T follicular helper cell (primary cell): ENCODE measurements around the gene CSK.

ENCODE experiments used
- DNase-seq: peaks from one replicate; pipeline ENCODE4 v3.0.0-alpha.2; 2020; ENCODE audit warnings: low read depth

CSK gene

DNA sequence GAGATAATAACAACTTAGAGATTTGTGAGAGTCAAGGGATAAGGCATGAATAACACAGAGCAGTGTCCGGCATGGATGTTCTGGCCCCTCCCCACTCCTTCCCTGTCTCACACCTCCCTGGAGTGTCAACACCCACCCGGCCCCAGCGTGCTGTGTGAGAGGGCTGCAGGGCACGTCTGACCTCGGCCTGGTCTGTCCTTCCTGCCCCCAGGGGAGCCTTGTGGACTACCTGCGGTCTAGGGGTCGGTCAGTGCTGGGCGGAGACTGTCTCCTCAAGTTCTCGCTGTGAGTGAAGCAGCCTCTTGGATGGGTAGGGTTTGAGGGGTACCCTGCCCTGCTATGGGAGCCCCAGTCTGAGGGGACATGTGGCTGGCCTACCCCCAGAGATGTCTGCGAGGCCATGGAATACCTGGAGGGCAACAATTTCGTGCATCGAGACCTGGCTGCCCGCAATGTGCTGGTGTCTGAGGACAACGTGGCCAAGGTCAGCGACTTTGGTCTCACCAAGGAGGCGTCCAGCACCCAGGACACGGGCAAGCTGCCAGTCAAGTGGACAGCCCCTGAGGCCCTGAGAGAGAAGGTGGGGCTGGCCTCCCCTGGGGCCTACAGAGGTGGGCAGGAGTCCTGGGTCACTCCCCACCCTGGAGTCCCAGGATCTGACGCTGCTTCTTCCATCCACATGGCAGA lies 19.6 kb downstream of the CSK start:
- no peak for DNase-seq

DNA sequence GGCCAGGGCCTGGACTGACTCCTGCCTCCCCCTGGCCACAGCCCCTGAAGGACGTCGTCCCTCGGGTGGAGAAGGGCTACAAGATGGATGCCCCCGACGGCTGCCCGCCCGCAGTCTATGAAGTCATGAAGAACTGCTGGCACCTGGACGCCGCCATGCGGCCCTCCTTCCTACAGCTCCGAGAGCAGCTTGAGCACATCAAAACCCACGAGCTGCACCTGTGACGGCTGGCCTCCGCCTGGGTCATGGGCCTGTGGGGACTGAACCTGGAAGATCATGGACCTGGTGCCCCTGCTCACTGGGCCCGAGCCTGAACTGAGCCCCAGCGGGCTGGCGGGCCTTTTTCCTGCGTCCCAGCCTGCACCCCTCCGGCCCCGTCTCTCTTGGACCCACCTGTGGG lies 20.4 kb downstream of the CSK start:
- no peak for DNase-seq

DNA sequence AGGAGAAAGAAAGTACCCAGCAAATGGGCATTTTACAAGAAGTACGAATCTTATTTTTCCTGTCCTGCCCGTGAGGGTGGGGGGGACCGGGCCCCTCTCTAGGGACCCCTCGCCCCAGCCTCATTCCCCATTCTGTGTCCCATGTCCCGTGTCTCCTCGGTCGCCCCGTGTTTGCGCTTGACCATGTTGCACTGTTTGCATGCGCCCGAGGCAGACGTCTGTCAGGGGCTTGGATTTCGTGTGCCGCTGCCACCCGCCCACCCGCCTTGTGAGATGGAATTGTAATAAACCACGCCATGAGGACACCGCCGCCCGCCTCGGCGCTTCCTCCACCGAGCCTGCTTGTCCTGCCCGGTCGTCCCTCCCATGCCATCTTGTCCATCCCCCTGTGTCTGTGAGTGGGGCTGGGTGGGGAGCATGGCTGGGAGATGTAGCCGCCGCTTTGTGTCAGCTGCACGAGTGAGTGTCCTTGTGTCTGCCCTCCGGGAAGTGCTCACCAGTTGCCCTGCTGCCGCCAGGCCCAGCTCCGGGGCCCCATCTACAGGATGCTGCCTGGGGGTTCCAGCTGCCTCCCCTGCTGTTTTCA lies 21.1 kb downstream of the CSK start:
- no peak for DNase-seq

DNA sequence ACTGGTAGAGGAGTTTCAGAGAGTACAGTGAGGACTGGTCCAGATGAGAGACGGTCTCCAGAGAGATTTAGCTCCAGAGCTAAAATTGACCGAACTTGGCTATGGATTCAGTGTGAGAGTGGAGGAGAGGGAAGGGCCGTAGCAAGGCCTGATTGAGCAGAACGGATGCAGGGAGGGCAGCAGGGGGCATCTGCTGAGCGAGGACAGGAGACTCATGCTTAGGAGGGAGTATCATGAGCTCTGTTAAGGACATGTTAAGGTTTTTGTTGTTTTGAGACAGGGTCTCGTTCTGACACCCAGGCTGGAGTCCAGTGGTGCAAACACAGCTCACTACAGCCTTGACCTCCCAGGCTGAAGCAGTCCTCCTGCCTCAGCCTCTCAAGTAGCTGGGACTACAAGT lies 23.1 kb downstream of the CSK start:
- DNase-seq: no peak

DNA sequence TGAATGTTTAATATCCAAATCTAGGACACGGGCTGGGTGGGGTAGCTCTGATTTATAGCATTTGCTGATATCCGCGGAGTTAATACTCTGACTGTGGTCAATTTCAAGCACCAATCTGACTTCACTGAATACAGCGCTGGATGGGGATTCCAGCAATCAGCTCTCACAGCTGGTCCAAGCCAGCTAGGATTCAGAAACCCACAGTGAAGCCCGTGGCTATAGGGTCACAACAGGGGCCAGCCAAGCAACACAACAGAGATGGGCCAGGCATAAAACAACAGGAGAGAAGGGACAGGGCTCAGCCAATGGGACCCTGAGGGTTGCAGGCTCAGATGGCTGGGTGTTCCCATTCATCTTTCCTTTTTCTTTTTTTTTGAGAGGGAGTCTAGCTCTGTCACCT lies 25.4 kb downstream of the CSK start:
- DNase-seq: no peak

DNA sequence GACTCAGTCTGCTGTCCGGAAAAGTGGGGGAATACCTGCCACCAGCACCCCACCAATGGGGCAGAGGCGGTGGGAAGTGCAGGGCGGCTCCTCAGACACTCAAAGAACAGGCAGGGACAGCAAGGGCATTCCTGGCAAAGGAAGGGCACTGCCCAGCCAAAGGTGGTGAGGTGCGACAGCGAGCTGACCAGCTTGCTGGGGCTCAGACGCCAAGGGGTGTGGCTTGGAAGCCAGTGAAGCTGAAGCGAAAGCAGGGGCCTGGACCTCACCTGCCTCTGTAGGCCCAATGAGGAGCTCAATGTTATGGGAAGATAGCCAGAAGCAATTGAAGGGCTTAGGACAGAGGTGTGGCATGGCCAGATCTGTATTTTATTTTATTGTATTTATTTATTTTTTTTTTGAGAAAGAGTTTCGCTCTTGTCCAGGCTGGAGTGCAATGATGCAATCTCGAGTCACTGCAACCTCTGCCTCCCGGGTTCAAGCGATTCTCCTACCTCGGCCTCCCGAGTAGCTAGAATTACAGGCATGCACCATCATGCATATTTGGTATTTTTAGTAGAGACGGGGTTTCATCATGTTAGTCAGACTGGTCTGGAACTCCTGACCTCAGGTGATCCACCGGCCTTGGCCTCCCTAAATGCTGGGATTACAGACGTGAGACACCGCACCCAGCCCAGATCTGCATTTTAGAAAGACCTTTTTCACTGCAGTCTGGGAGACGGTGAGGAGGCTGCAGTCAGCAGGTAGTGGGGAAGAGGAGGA lies 26.4 kb downstream of the CSK start:
- DNase-seq: no peak

DNA sequence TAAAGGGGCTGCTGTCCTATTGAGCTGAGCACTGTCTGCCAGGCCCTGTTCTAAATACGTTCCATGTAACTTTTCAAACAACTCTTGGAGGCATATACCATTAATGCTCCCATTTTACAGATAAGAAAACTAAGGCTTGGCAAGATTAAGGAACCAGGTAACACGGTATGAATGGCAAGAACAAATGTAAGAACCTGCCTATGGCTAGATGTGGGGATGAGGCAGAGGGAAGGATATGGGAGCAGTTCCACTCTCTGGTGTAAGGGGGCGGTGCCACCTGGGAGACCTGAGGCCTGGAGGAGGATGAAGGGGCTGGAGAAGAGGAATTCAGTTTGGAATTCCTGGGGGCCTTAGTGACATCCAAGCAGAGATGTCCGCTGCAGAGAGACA lies 27.0 kb downstream of the CSK start:
- no peak for DNase-seq

DNA sequence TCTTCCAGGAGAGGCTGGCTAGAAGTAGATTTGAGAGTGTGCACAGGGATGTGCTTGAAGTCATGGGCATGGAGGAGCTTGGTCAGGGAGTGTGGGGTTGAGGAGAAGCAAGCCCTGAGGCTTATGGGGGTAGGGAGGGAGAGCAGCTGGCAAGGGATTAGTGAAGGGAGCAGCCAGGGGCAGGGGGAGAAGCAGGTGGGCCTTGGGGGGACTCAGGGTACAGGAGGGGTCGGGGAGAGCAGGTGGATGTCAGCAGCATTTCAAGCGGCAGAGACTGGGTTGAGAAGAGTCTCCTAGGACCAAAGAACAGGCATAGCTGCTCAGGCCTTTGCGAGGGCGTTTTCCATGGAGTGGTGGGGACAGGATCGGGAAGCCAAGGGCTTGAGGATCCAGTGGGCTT lies 27.4 kb downstream of the CSK start:
- no peak for DNase-seq

DNA sequence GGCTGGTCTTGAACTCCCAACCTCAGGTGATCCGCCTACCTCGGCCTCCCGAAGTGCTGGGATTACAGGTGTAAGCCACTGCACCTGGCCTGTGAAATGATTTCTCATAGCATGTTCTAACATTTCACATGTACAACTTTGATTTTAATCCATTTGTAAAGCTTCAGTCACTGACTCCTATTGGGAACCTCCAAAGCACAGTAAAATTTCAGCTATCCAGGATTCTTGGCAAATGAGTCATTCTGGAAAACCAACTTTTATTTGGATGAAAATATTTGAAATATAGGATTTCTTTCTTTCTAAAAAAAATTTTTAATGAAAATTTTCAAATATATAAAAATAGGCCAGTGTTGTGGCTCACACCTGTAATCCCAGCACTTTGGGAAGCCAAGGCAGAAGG lies 28.1 kb downstream of the CSK start:
- no peak for DNase-seq

DNA sequence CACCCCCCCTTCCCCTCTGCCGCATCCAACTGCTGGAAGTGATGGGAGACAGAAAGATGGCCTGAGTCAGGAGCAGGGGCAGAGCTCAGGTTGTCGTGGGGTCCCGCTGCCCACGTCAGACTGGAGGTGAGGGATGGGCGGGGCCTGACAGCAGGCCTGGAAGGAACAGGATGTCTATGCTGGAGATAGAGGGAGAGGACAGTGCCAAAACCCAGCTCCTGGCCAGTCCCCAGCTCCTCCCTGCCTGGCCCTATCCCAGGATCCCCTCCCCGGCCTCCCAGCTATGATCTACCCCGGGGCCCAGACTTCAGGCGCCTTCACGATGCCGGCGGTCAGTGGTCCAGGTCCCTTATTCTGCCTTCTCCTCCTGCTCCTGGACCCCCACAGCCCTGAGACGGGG lies 30.7 kb downstream of the CSK start, which contains the start of gene LMAN1L:
Gene LMAN1L, plus strand, starts transcription at position 303 of the 400 bp plus-strand sequence. Its CDS starts 20 bp downstream, at position 323.
- no peak for DNase-seq

DNA sequence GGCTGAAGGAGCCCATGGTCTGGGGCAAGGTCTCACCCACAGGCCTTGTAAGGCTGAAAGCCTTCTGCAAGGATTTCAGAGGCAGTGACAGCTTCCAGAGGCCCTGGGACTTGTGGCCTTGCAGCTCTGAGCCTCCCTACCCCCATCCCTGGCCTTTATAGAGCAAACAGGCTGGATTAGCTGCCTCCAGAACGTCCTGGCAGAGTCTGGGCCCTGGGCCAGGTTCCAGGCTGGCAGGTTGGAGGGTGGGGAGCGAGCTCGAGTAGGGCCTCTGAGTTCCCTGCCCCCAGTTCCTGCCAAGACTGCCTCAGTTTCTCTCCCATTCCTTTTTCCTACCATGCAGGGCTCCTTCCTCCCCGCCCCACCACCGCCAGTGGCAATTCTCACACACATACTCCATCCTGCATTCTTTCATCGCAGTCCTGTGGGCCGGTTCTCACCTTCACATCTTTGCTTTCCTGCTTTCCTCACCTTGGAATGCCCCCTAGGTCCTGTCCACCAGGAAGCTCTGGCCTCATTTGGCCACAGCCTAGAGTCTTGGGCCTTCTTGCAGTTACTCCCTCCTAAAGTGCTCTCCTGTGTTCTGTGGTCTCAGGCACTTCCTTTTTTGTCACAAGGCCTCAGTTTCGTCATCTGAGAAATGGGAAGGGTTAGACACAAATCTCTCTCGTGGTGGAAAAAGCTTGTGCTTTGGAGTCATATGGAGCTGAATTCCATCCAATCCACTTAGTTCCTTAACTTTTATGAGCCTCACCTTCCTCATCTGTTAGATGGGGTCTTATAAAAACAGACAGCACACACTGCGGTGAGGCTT lies 33.4 kb downstream of the CSK start:
- DNase-seq: no peak

DNA sequence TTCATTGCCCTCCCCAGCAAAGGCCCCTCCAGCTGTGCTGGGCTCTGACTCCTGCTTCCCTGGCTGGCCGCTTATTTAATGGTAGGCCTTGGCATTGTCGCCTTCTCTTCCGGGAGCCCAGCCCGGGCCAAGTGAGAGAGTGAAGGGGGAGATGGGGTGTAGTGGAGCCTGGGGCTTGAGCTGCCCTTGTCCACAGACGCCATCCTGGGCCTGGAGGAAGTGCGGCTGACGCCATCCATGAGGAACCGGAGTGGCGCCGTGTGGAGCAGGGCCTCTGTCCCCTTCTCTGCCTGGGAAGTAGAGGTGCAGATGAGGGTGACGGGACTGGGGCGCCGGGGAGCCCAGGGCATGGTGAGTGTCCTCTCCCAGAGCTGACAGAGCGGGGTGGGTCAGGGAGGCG lies 34.1 kb downstream of the CSK start:
- no peak for DNase-seq

DNA sequence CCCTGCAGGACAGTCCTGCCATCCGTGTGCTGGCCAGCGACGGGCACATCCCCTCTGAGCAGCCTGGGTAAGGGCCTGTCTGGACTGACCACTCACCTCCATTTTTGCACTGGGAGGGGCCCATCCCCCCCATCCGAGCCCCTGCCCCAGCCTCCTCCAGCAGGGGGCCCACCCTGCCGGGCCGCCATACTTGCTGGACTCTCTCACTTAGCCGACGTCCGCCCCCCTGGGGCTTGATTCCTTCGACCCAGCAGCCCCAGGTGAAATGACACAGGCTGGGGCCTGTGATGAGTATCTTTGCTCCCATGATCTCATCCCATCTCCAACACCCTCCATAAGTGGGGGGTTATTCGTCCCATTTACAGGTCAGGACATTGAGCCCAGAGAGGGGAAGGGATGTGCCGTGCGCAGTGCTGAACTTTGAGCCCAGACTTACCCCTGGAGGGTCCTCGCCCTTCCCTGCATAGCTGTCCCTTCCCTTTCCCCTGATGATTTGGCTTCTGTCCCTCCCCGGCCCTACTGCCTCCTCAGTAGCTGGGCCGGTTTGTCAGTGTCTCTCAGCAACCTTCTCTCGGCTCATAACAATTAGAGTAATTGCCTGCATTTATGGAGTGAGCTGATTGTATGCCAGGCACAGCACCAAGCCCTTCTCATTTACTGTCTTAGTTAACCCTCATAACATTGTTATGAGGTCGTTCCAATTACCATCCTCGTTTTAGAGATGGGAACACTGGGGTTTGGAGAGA lies 34.9 kb downstream of the CSK start:
- DNase-seq: no peak

DNA sequence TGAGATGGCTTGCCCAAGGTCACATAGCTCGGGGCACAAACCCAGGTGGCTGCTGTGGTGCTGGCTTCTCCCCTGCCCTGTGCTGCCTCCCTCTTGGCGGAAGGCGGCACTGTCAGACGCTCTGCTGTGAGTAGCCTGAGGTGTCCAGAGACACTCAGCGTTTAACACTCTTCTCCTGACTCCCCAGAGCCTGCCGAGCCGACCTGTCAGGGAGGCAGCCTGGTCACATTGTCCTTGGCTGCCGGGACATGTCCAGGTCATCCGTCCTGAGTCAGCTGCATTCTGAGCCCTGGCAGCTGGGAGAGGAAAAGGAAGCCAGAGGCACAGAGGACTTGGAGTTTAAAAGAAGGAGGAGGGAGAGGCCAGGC lies 35.5 kb downstream of the CSK start:
- no peak for DNase-seq

DNA sequence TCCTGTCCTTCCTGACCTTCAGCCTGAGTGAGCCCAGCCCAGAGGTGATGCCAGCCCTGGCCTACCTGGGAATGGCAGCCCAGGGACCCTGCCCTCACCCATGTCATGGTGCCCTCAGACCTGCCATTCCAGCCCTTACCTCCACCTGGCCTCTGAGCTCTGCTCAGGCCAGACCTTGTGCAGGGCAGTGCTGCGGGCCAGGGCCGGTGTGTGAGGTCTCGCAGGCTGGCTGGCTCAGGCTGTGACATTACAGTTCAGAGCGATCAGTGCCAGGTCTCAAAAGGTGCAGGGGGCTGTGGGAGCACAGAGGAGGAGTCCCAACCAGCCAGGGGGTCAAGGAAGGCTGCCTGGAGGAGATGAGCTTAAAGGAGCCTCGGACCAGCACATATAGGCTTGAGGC lies 38.2 kb downstream of the CSK start:
- DNase-seq: no peak

DNA sequence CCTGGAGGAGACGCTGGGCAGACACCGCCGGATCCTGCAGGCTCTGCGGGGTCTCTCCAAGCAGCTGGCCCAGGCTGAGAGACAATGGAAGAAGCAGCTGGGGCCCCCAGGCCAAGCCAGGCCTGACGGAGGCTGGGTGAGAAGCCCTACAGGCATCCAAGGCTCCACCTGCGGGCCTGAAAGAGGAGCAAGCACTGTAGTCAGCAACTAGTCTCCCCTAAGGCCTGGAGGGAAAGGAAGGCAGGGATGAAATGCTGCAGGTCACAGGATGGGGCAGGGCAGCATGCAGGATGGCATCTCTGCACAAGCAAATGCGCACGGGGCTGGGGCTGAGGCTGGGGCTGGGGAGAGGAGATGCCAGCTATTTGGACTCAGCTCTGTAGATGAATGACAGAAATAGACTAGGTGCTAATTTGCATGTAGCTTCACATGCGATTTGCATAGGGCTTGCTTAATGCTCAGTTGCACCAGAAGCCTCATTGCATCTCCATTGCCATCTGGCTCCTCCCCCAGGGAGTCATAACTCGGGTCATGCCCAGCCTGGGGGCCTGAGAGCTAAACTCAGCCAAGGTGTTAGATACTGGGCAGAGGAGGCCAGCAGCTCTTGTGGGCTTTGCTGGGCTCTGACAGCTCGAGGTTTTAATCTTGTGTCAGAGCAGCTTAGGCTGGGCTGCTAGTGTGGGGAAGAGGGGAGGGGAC lies 39.4 kb downstream of the CSK start:
- DNase-seq: no peak

DNA sequence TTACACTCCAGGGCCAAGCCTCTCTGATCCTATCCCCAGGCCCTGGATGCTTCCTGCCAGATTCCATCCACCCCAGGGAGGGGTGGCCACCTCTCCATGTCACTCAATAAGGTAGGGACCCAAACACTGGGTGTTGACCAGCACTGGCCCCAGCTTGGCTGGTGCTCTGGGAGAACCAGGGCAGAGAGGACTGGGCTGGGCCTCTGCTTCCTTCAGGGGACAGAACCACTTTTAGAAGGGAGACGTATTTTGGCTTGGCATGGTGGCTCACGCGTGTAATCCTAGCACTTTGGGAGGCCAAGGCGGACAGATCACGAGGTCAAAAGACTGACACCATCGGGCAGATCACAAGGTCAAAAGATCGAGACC lies 39.9 kb downstream of the CSK start:
- DNase-seq: no peak

DNA sequence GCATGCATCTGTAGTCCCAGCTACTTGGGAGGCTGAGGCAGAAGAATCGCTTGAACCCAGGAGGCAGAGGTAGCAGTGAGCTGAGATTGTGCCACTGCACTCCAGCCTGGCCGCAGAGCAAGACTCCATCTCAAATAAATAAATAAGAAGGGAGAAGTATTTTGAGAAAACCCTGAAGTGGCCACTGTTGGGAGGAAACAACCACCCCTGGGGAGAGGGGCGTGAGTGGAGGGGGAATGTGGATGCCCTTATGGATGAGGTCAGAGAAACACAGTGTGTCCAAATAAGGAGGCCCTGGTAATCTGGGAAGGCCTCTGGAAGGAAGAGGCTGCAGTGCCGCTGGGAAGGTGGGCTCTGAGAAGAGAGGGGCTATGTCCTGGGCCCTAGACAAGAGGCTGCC lies 40.4 kb downstream of the CSK start:
- no peak for DNase-seq

DNA sequence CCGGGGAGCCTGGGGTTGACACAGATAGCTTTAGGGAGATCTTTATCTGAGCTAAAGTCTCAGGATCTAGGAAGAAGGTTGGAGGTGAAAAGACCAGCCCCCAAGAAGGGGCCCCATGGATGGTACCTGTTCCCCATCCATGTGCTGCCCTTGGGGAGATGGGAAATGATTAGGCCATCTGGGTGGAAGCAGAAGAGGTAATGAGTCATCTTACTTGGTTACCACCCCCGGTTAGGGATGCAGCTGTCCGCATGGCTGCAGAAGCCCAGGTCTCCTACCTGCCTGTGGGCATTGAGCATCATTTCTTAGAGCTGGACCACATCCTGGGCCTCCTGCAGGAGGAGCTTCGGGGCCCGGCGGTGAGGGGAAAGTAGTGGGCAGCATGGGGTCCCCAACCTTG lies 41.4 kb downstream of the CSK start:
- no peak for DNase-seq

DNA sequence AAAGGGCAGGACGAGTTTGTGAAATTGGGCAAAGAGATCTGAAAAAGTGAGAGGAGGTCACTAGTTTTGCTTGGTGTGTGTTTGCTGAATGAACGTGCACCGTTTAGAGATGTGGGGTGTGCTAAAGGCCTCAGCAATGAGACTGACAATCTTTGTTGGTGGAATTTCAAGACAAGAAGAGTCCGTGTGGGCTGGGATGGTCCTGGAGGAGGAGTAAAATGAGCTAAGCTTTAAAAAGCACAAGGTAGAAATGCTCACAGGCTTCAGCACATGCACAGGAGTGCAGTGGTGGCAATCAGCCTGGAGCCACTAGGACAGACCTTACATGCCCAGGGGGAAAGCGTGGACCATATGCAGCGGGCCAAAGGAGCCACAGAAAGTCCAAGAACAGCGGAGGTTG lies 43.1 kb downstream of the CSK start:
- DNase-seq: no peak

DNA sequence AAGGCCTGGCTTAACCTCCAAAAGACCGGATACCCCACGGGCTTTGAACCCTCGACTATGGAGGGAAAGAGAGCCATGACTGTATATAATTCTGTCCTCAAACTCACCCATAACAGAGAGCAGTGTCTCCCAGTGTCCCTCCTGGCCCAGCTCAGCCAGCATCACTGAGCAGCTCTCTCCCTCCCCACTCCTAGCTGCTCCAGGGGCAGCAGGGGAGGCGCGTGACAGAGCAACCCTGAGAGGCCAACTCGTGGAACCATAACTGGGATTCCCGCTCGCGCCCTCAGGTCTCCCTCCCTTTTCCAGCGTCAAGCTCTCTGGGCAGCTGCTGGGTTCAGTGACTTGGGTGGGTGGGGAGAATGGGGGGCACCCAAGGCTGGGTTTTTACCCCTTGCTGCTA lies 44.0 kb downstream of the CSK start:
- DNase-seq: no peak
